ENCODE results near the gene PRAMEF13.
"Not testable (repeated sequence)": the region's sequence is repeated elsewhere in the genome, so short reads cannot be mapped to it uniquely, and the experiment has no call there.

DNA sequence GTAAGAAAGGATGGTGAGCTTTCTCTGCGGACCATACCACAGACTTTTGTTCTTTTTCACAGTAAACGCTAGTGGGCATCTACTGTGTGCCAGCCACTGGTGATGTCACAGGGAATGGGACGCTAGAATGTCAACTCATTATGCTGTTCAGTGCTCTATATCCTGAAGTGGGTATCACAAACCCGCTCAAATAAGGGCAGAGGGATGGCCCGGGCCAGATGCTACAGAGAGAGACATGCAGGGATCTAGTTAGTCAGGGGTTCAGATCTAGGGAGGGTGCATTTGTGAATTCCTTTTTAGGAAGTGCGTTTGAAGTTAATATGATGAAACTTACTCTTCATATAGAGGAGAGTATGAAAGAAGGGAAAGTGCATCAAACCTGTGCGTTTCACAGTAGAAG is 45.9 kb upstream of the PRAMEF13 start:
- TF ChIP-seq, protein P1, sequence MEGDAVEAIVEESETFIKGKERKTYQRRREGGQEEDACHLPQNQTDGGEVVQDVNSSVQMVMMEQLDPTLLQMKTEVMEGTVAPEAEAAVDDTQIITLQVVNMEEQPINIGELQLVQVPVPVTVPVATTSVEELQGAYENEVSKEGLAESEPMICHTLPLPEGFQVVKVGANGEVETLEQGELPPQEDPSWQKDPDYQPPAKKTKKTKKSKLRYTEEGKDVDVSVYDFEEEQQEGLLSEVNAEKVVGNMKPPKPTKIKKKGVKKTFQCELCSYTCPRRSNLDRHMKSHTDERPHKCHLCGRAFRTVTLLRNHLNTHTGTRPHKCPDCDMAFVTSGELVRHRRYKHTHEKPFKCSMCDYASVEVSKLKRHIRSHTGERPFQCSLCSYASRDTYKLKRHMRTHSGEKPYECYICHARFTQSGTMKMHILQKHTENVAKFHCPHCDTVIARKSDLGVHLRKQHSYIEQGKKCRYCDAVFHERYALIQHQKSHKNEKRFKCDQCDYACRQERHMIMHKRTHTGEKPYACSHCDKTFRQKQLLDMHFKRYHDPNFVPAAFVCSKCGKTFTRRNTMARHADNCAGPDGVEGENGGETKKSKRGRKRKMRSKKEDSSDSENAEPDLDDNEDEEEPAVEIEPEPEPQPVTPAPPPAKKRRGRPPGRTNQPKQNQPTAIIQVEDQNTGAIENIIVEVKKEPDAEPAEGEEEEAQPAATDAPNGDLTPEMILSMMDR (IDR thresholded peaks at IDR 0.05): not testable (repeated sequence)
- TF ChIP-seq POLR2A (IDR thresholded peaks at IDR 0.05): not testable (repeated sequence)

Data from right lobe of liver (tissue), 4 donors.